ENCODE measurements around the gene FGF9.

DNA sequence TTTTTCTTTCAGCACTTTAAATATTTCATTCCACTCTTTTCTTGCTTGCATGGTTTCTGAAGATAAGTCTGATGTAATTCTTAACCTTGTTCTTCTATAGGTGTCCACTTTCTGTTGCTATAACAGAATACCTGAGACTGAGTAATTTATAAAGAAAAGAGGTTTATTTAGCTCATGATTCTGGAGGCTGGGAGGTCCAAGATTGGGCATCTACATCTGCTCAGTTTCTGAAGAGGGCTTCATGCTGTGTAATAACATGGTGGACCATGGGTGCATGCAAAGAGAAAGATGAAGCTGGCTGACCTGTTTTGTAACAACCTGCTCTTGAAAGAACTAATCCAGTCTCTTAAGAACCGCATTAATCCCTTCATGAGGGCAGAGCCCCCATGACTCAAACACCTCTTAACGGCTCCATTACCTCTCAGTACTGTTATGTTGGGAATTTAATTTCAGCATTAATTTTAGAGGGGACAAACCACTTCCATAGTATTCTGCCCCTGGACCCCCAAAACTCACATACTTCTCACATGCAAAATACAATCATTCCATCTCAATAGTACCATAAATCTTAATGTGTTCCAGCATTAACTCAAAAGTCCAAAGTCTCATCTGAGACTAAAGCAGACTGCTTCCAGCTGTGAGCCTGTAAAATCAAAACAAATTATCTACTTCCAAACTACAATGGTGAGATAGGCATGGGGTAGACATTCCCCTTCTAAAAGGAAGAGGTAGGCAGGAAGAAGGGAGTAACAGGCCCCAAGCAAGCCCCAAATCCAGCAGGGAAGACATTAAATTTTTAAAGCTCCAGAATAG is 9.6 kb upstream of the FGF9 start:
- no peak for TF ChIP-seq POLR2A (IDR thresholded peaks at IDR 0.05; ENCODE audit: low read depth, low read length)
- no peak for TF ChIP-seq SPI1 (IDR thresholded peaks at IDR 0.05; ENCODE audit: low read depth, low read length)
